ENCODE results near the gene ME1.

ME1 gene

GRCh38 chr6:83381949-83382348, 48.9 kb downstream of the ME1 start:
- no peak for TF ChIP-seq ZNF449 (tag by site-specific recombination; IDR thresholded peaks at IDR 0.05)
- TF ChIP-seq MZF1 (tag by site-specific recombination; IDR thresholded peaks at IDR 0.05; ENCODE audit: borderline replicate concordance): peak; percentile 96; the same call in 1 of the 2 replicates
- ChIA-PET CTCF (interaction anchor here (0.8 to 1.9 kb wide), 2 partner anchors 36 to 161 kb away, joined by 3 to 6 read pairs; no protein-coding TSS in a partner anchor), POLR2A (interaction anchor here (0.6 kb wide), 1 partner anchor 71 kb away, joined by 3 read pairs; no protein-coding TSS in a partner anchor)
- no peak overlapping the region for H3K27ac ChIP-seq (ENCODE audit: extremely low read depth, low read depth, low read length)
- no peaks in the 10 kb centered on the region for H3K9me3 ChIP-seq (ENCODE audit: control insufficient read depth, insufficient read depth, low read depth, low read length)
- H3K4me1 ChIP-seq (ENCODE audit: control insufficient read depth, insufficient read depth, low read length): 0 out of 2 replicates have a peak, but pooled peaks cover 2% of the 10 kb centered on the region
- no peaks in the 10 kb centered on the region for H3K36me3 ChIP-seq (ENCODE audit: control insufficient read depth in 2 of 2, insufficient read depth in 1 of 2, low read length in 2 of 2)
- H3K4me3 ChIP-seq (ENCODE audit: low read depth, low read length): no peak overlapping the region

GRCh38 chr6:83378621-83379388, 52.0 kb downstream of the ME1 start:
- TF ChIP-seq ZNF155 (tag by site-specific recombination; IDR thresholded peaks at IDR 0.05): no peak
- no peak for TF ChIP-seq ZNF664 (tag by site-specific recombination; IDR thresholded peaks at IDR 0.05)
- no peak for TF ChIP-seq ZNF184 (tag by site-specific recombination; IDR thresholded peaks at IDR 0.05)
- no peak for TF ChIP-seq OSR2 (tag by site-specific recombination; IDR thresholded peaks at IDR 0.05)
- no peak for TF ChIP-seq ZNF660 (tag by site-specific recombination; IDR thresholded peaks at IDR 0.05)
- no peak for TF ChIP-seq ZNF292 (tag by site-specific recombination; IDR thresholded peaks at IDR 0.05; ENCODE audit: borderline replicate concordance, low read depth)
- TF ChIP-seq YY1 (tag by site-specific recombination; IDR thresholded peaks at IDR 0.05): no peak
- no peak for TF ChIP-seq ZNF571 (tag by site-specific recombination; IDR thresholded peaks at IDR 0.05)
- no peak for TF ChIP-seq ZNF112 (tag by site-specific recombination; IDR thresholded peaks at IDR 0.05)
- no peak for TF ChIP-seq ZNF394 (tag by site-specific recombination; IDR thresholded peaks at IDR 0.05; ENCODE audit: borderline replicate concordance)
- TF ChIP-seq ZNF354C (tag by site-specific recombination; IDR thresholded peaks at IDR 0.05; ENCODE audit: borderline replicate concordance, low read depth): no peak
- TF ChIP-seq REPIN1 (tag by site-specific recombination; IDR thresholded peaks at IDR 0.05; ENCODE audit: low read depth): no peak
- no peak for TF ChIP-seq ZBTB7A (tag by site-specific recombination; IDR thresholded peaks at IDR 0.05; ENCODE audit: low read depth)
- TF ChIP-seq ZNF701 (tag by site-specific recombination; IDR thresholded peaks at IDR 0.05): no peak
- TF ChIP-seq ZNF791 (tag by site-specific recombination; IDR thresholded peaks at IDR 0.05): no peak
- no peak for TF ChIP-seq PRDM2 (tag by site-specific recombination; IDR thresholded peaks at IDR 0.05; ENCODE audit: borderline replicate concordance)
- no peak for TF ChIP-seq ZFP3 (tag by site-specific recombination; IDR thresholded peaks at IDR 0.05; ENCODE audit: low read depth)
- Histone ChIP-seq H3K36me3 (ENCODE audit: control insufficient read depth in 2 of 2, insufficient read depth in 1 of 2, low read length in 2 of 2) (no peaks in the 10 kb centered on the region; a peak in 1 of 3 replicates), H3K9me3 (ENCODE audit: control insufficient read depth, insufficient read depth, low read depth, low read length) (no peaks in the 10 kb centered on the region), H3K4me1 (ENCODE audit: control insufficient read depth, insufficient read depth, low read length) (0 out of 2 replicates have a peak, but pooled peaks cover 2% of the 10 kb centered on the region), H3K27ac (ENCODE audit: extremely low read depth, low read depth, low read length) (no peak overlapping the region), H3K4me3 (ENCODE audit: low read depth, low read length) (no peak overlapping the region)
- POLR2A ChIA-PET: no interaction called here
- CTCF ChIA-PET: no interaction called here
